GM13976 (cell line): ENCODE results near the gene SPAG9.

Source experiments
- DNase-seq: peaks from one replicate; pipeline ENCODE4 v3.0.0; 2012; ENCODE audit warnings: low spot score
- in situ Hi-C: fragments of 300-500 bp; cut with MboI; formaldehyde crosslinking; loops from one replicate; pipeline ENCODE4 v1.12.0; 2022; ENCODE audit warnings: low sequenced_read_pairs, mixed read lengths, inconsistent platforms; ENCODE audit not compliant: unreplicated experiment
- TF ChIP-seq, protein P1 (sequence below): IDR thresholded peaks from 2 replicates; pipeline ENCODE4 v1.5.1; 2012; ENCODE audit warnings: borderline replicate concordance, mild to moderate bottlenecking; ENCODE audit not compliant: insufficient read depth; ENCODE audit errors: extremely low read depth, missing control alignments, control extremely low read depth

Gene SPAG9

DNA sequence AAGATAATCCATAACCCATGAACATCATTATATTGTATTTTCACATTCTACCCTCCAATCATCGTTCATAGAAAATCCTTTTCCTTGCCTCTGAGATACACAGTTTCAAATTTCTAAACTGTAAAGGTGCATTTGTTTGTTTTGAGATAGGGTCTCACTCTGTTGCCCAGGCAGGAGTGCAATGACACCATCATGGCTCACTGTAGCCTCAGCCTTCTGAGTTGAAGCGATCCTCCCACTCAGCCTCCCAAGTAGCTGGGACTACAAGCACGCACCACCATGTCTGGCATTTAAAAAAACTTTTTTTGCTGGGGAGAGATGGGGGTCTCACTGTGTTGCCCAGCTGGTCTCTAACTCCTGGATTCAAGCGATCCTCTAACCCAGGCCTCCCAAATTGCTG, 196.4 kb downstream of the SPAG9 start:
- in situ Hi-C loops: no loop called here
- TF ChIP-seq, protein P1, sequence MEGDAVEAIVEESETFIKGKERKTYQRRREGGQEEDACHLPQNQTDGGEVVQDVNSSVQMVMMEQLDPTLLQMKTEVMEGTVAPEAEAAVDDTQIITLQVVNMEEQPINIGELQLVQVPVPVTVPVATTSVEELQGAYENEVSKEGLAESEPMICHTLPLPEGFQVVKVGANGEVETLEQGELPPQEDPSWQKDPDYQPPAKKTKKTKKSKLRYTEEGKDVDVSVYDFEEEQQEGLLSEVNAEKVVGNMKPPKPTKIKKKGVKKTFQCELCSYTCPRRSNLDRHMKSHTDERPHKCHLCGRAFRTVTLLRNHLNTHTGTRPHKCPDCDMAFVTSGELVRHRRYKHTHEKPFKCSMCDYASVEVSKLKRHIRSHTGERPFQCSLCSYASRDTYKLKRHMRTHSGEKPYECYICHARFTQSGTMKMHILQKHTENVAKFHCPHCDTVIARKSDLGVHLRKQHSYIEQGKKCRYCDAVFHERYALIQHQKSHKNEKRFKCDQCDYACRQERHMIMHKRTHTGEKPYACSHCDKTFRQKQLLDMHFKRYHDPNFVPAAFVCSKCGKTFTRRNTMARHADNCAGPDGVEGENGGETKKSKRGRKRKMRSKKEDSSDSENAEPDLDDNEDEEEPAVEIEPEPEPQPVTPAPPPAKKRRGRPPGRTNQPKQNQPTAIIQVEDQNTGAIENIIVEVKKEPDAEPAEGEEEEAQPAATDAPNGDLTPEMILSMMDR: no peak
- DNase-seq: no peak

DNA sequence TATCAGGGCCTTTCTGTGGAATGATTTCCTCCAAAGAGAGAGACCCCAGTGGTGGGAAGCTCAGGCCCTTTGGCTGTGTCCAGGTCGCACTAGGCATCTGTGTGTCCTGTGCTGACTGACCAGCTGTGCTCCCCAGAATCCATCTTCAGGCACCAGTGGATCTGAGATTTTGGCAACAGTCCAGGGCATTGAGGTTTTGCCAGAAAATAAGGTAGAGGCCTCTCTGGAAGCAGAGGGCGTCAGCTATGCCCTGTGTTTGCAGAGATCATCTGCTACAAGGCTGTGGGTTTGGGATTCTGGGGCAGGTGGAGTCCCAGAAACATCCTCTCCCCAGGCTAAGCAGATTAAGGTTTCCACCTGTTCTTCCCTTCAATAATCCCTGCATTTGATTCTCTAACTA, 197.1 kb downstream of the SPAG9 start:
- no peak for DNase-seq

DNA sequence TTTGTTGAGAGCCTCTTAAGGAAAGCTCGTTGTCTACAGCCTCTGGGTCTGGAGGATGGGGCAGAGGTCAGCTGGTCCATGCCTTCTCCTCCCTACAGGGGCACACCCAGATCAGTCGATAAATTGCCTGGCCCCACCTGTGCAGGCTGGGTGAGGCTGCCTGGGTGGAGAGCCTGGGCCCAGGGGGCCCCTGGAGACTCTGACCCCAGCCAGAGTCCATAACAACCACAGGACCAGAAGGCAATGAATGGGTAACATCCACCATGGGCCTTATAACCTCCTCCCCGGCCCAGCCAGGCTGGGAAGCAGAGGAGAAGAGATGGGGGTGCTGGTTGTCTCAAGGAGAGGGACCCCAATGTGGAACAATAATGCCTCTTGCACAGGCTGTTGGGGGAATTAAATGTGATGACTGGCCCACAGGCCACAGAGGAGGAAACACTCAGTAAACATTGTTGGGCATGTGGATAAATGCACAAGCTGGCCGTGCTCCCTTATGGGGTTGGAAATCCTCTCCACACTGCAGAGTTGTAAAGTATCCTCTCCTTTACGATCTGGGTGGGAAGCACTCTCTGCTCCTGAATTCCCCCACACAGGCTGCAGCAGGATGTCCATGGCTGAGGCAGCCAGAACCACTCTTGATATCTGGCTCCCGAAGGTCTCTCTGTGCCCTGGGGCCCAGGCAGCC, 197.8 kb downstream of the SPAG9 start:
- TF ChIP-seq, protein P1: no peak
- in situ Hi-C loops: no loop called here
- no peak for DNase-seq

More for the DNA sequence above, 197.1 kb downstream of the SPAG9 start:
- TF ChIP-seq, protein P1: no peak
- in situ Hi-C loops: no loop called here

DNA sequence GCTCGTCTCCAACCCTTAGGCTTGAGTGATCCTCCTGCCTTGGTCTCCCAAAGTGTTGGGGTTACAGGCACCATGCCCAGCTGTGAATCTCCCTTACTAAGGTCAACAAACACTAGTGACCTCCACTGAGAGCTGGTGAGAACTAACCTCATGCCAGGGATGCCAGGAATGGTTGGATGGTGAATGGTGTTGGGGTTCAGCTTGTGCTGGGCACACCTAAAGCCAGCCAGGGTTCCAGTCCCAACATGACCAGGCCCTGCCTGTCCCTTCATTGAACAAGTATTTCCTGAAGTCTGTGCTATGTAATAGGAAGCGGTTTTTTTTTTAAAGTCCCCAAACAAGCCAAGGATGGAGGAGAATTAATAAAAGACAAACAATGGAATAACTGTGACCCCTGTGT, 198.6 kb downstream of the SPAG9 start:
- TF ChIP-seq, protein P1: no peak
- no peak for DNase-seq
- in situ Hi-C loops: no loop called here

DNA sequence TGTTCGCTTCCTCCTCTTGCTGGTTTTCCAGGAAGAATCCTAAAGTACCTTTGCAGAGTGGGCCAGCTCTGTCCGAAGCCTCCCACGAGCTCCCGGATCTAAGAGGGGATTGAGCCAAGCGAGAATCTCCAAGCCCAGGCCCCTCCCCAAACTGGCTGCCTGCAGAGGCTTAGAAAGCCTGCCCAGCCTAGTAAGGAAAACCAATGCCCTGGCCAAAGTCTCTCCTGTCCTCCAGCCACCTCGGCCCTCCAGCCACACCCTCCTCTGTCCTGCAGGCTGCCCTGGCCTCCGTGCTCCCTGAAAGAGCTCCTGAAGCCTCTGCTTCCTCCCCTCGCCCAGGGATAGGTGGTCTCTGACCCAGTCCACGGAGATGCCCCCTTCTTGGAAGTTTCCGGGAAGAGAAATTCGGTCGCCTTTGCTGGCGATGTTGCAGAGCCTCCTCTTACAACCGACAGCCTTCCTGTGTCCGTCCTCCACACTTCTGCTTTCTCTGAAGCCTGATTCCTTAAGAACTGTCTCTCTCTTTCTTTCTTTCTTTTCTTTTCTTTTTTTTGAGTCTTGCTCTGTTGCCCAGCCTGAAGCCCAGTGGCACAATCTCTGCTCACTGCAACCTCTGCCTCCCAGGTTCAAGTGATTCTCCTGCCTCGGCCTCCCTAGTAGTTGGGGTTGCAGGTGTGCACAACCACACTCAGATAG, 199.6 kb downstream of the SPAG9 start:
- TF ChIP-seq, protein P1: no peak
- in situ Hi-C loops: no loop called here
- DNase-seq: no peak

DNA sequence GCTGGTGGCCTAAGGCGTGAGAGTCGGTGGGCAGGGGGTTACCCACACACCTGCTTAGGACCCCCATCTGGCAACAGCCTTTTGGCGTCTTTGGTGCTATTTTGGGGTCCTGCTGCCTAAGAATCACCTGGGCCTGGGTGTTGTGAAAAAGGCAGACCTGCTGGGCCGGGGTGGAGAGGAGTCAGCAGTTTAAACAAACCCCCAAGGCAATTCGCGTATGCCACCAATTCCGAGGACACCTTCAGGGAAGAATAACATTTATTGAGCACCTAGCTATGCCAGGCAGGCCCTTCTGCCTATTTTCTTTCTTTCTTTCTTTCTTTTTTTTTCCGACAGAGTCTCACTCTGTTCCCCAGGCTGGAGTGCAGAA, 200.6 kb downstream of the SPAG9 start:
- TF ChIP-seq, protein P1: no peak
- in situ Hi-C loops: no loop called here

More for the DNA sequence above, 200.6 kb downstream of the SPAG9 start:
- DNase-seq: no peak
